Spleen (tissue), 13 donors: Measurements from ENCODE around the gene KRTAP10-2. TPM values are rescaled to one million over a fixed set of nuclear protein-coding genes. Genes with fewer than 3 reads are reported as not detected.
"Not testable (repeated sequence)": the region's sequence is repeated elsewhere in the genome, so short reads cannot be mapped to it uniquely, and the experiment has no call there.

ENCODE experiments used
- DNase-seq: peaks from one replicate; pipeline ENCODE4 v3.0.0-alpha.2; 2020
- H3K27ac ChIP-seq, 8 donors: fragments of 200-600 bp; sonication (generic) in 7 of 8; 1 replicate in 4 of 8; 2 replicates in 4 of 8; pipeline versions ENCODE4 v1.5.0 to v1.8.0; 2016 to 2021; ENCODE audit warnings: inconsistent platforms in 4 of 8, mild to moderate bottlenecking in 4 of 8, moderate library complexity in 1 of 8
- H3K27me3 ChIP-seq, 7 donors: fragments of 200-600 bp; sonication (generic) in 6 of 7; replicated peaks in 1 of 7; 1 replicate in 4 of 7; 2 replicates in 3 of 7; pipeline versions ENCODE4 v1.5.0 to v1.8.0; 2016 to 2021; ENCODE audit warnings: inconsistent platforms in 3 of 7, mild to moderate bottlenecking in 1 of 7
- H3K36me3 ChIP-seq, 6 donors: fragments of 200-600 bp; sonication (generic) in 5 of 6; 1 replicate in 4 of 6; 2 replicates in 2 of 6; pipeline versions ENCODE4 v1.5.0 to v1.8.0; 2016 to 2021; ENCODE audit warnings: inconsistent platforms in 2 of 6
- H3K4me1 ChIP-seq, 6 donors: fragments of 200-600 bp; sonication (generic) in 5 of 6; 1 replicate in 3 of 6; 2 replicates in 3 of 6; pipeline versions ENCODE4 v1.5.0 to v1.8.0; 2016 to 2021; ENCODE audit warnings: inconsistent platforms in 3 of 6
- H3K4me3 ChIP-seq, 8 donors: fragments of 200-600 bp; sonication (generic) in 7 of 8; 1 replicate in 4 of 8; 2 replicates in 4 of 8; pipeline versions ENCODE4 v1.5.0 to v1.8.0; 2016 to 2021; ENCODE audit warnings: inconsistent platforms in 4 of 8, mild to moderate bottlenecking in 4 of 8, moderate library complexity in 2 of 8
- H3K9me3 ChIP-seq, 8 donors: fragments of 200-600 bp; sonication (generic) in 7 of 8; 1 replicate in 4 of 8; 2 replicates in 4 of 8; pipeline versions ENCODE4 v1.5.0 to v1.8.0; 2016 to 2021; ENCODE audit warnings: inconsistent platforms in 4 of 8
- POLR2A ChIP-seq, 3 donors: fragments of 450-650 bp; IDR thresholded peaks; one replicate each; pipeline ENCODE4 v1.5.1; 2017; ENCODE audit warnings: antibody characterized with exemption in 3 of 3, mild to moderate bottlenecking in 1 of 3
- POLR2AphosphoS5 ChIP-seq, 3 donors: sonication (generic); formaldehyde crosslinking; IDR thresholded peaks; one replicate each; pipeline ENCODE4 v1.5.1; 2017; ENCODE audit warnings: antibody characterized with exemption in 3 of 3
- whole genome bisulfite sequencing, 5 donors: extraction: QIAGEN DNeasy Blood & Tissue Kit in 3 of 5; methylation state at CpG; one replicate each; pipeline versions ENCODE4 v1.1.5 to v1.1.7; 2013 to 2018; 5-methylcytosine and 5-hydroxymethylcytosine counted together
- intact Hi-C: fragments of 100-400 bp; cut with DNase I; formaldehyde crosslinking; loops from one replicate; pipeline ENCODE4 v1.15.0; 2023; ENCODE audit warnings: low total_unique reads
- long read RNA-seq, 2 donors: transcript quantifications; one replicate each; lab custom pipeline, GENCODE V29; 2026
- polyA plus RNA-seq, 3 donors: library from polyadenylated mRNA; stranded (reverse); fragments of 200-250 nt; gene quantifications; one replicate each; pipeline ENCODE4 v1.2.1, GENCODE V29; 2013
- total RNA-seq, 7 donors: library from RNA; depleted of rRNA in 3 of 7; stranded (reverse); fragments of >200 nt in 3 of 7; fragmentation: NEBNext Ultra II Directional in 4 of 7; extraction: Animal tissue kit (Norgen Biotek cat#: 25700) in 4 of 7; gene quantifications; one replicate each; pipeline versions ENCODE4 v1.1.0 to v1.2.1, GENCODE V29; 2016 to 2021
- TF ChIP-seq, protein P1 (sequence below), 11 experiments: fragments of 200-600 bp in 7 of 11; fragments of 450-650 bp in 4 of 11; sonication (generic) in 4 of 11; IDR thresholded peaks in 8 of 11; conservative IDR thresholded peaks in 3 of 11; 1 replicate in 7 of 11; 2 replicates in 4 of 11; pipeline versions ENCODE4 v1.4.0 to v1.8.0; 2016 to 2021; ENCODE audit warnings: antibody characterized with exemption in 11 of 11, inconsistent platforms in 4 of 11, mild to moderate bottlenecking in 1 of 11
- donor health status: healthy with polysubstance abuse.
- donor health status: DM: no; HTN: no; CAD: no; lungs with moderate emphysema.
- donor health status: DM: no; HTN: no; CAD: no.
- donor health status: Bipolar disorder and iron deficiency.
- donor health status: healthy.
- donor health status: DM: no; HTN: no; CAD: no.
- donor health status: DM: yes; HTN: yes; CAD: no.

Gene KRTAP10-2, protein sequence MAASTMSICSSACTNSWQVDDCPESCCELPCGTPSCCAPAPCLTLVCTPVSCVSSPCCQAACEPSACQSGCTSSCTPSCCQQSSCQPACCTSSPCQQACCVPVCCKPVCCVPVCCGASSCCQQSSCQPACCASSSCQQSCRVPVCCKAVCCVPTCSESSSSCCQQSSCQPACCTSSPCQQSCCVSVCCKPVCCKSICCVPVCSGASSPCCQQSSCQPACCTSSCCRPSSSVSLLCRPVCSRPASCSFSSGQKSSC
- total RNA-seq (not detected), polyA plus RNA-seq (not detected)
- long read RNA-seq, donor 1, result 0 reads
- long read RNA-seq, donor 2, result 0 reads

GRCh38 chr21:44551340-44551961 is at the start of gene KRTAP10-2:
Gene KRTAP10-2, minus strand, starts transcription at chr21:44551505. Its CDS starts 47 bp downstream, at chr21:44551458.
- Histone ChIP-seq H3K27me3 (peaks cover 0 to 63% (median 6%) of the 10 kb centered on the region in 7 donors), H3K4me3 (no peak within 1 kb of the TSS), H3K36me3 (no peaks in the 10 kb centered on the region), H3K9me3 (peaks cover 1 to 23% (median 13%) of the 10 kb centered on the region in 8 donors), H3K4me1 (peaks cover 0 to 13% (median under 1%) of the 10 kb centered on the region in 6 donors), H3K27ac (no peak within 1 kb of the TSS)
- peak; percentile 69 for DNase-seq
- intact Hi-C loops, result no loop called here
- TF ChIP-seq, protein P1, sequence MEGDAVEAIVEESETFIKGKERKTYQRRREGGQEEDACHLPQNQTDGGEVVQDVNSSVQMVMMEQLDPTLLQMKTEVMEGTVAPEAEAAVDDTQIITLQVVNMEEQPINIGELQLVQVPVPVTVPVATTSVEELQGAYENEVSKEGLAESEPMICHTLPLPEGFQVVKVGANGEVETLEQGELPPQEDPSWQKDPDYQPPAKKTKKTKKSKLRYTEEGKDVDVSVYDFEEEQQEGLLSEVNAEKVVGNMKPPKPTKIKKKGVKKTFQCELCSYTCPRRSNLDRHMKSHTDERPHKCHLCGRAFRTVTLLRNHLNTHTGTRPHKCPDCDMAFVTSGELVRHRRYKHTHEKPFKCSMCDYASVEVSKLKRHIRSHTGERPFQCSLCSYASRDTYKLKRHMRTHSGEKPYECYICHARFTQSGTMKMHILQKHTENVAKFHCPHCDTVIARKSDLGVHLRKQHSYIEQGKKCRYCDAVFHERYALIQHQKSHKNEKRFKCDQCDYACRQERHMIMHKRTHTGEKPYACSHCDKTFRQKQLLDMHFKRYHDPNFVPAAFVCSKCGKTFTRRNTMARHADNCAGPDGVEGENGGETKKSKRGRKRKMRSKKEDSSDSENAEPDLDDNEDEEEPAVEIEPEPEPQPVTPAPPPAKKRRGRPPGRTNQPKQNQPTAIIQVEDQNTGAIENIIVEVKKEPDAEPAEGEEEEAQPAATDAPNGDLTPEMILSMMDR (IDR thresholded peaks at IDR 0.05 in 8 of 11, conservative IDR thresholded peaks at IDR 0.05 in 3 of 11), result no peak
- no peak for TF ChIP-seq POLR2A (IDR thresholded peaks at IDR 0.05)
- no peak for TF ChIP-seq POLR2AphosphoS5 (IDR thresholded peaks at IDR 0.05)
- 69 to 77% (median 75%) methylated on average over 11 to 17 of the region's 17 CpGs for WGBS, 5 donors

DNA sequence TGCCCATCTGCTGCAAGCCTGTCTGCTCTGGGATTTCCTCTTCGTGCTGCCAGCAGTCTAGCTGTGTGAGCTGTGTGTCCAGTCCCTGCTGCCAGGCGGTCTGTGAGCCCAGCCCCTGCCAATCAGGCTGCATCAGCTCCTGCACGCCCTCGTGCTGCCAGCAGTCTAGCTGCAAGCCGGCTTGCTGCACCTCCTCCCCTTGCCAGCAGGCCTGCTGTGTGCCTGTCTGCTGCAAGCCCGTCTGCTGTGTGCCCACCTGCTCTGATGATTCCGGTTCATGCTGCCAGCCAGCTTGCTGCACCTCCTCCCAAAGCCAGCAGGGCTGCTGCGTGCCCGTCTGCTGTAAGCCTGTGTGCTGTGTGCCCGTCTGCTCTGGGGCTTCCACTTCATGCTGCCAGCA is 49.8 kb upstream of the KRTAP10-2 start:
- intact Hi-C loops, result loop anchor here (5.0 kb wide), 1 partner anchor 131 kb away; no protein-coding TSS in a partner anchor
- 65 to 81% (median 76%) methylated on average over 1 to 10 of the region's 10 CpGs for WGBS, 5 donors
- not testable (repeated sequence) for DNase-seq

GRCh38 chr21:44600118-44600978 is 49.0 kb upstream of the KRTAP10-2 start, which contains the start of gene KRTAP10-7:
Gene KRTAP10-7, plus strand, starts transcription at chr21:44600597. Its CDS starts 25 bp downstream, at chr21:44600622.
- H3K4me1 ChIP-seq, H3K4me3 ChIP-seq, DNase-seq, H3K36me3 ChIP-seq, H3K27ac ChIP-seq: not testable (repeated sequence)
- Histone ChIP-seq H3K27me3 (peaks cover 0 to 46% (median 21%) of the 10 kb centered on the region in 7 donors), H3K9me3 (peaks cover 0 to 16% (median 4%) of the 10 kb centered on the region in 8 donors)
- WGBS, 5 donors, result 78 to 91% (median 84%) methylated on average over 13 to 23 of the region's 23 CpGs
- intact Hi-C loops, result loop anchor here (5.0 kb wide), 1 partner anchor 132 kb away; no protein-coding TSS in a partner anchor

More for the DNA sequence above, 49.8 kb upstream of the KRTAP10-2 start:
- peaks cover 0 to 46% (median 21%) of the 10 kb centered on the region in 7 donors for H3K27me3 ChIP-seq
- H3K4me3 ChIP-seq, H3K4me1 ChIP-seq, H3K36me3 ChIP-seq, H3K27ac ChIP-seq: not testable (repeated sequence)
- H3K9me3 ChIP-seq, result peaks cover 0 to 17% (median 4%) of the 10 kb centered on the region in 8 donors

GRCh38 chr21:44599264-44600029 is 48.1 kb upstream of the KRTAP10-2 start:
- no peaks in the 10 kb centered on the region for H3K4me1 ChIP-seq
- H3K27ac ChIP-seq, result no peak overlapping the region
- TF ChIP-seq POLR2AphosphoS5 (IDR thresholded peaks at IDR 0.05) (no peak), POLR2A (IDR thresholded peaks at IDR 0.05) (no peak)
- TF ChIP-seq, protein P1 (IDR thresholded peaks at IDR 0.05 in 8 of 11, conservative IDR thresholded peaks at IDR 0.05 in 3 of 11), result no peak
- WGBS, 5 donors, result 79 to 90% (median 88%) methylated on average over 8 of the region's 8 CpGs
- H3K36me3 ChIP-seq, result no peaks in the 10 kb centered on the region
- peaks cover 0 to 46% (median 21%) of the 10 kb centered on the region in 7 donors for H3K27me3 ChIP-seq
- intact Hi-C loops, result loop anchor here (5.0 kb wide), 1 partner anchor 133 kb away; no protein-coding TSS in a partner anchor
- peaks cover 0 to 14% (median 4%) of the 10 kb centered on the region in 8 donors for H3K9me3 ChIP-seq
- H3K4me3 ChIP-seq, result no peak overlapping the region
- DNase-seq, result no peak
